Stimulated activated CD8-positive, alpha-beta memory T cell treated with anti-CD3 and anti-CD28 coated beads, Interleukin-7, amount 100 ng/mL, for 48 hours (primary cell): Measurements from ENCODE around the gene ANKRD39.
"Not testable (repeated sequence)": the region's sequence is repeated elsewhere in the genome, so short reads cannot be mapped to it uniquely, and the experiment has no call there.

Experiments
- DNase-seq, 2 donors: peaks; one replicate each; pipeline ENCODE4 v3.0.0-alpha.2; 2020; ENCODE audit warnings: low read depth in 1 of 2; ENCODE audit errors: extremely low read depth in 1 of 2

Gene ANKRD39

DNA sequence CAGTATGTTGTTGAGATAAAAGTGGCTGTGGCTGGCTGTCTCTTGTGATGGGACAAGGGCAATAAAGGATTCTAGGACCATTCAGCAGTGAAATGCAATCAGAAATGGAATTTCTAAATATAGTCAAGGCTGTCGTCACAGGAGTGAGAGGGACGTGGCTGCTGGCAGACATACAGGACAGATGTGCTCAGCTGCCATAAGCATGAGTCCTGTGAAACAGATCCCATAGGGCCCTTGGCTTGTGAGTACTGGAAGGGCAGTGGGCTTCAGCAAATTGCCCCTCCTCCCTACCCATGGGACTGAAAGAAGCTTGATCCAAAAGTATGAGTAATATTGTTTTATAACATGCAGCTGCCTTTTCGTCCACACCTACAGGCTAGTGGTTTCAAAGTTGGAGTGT, 45.9 kb downstream of the ANKRD39 start:
- no peak for DNase-seq

DNA sequence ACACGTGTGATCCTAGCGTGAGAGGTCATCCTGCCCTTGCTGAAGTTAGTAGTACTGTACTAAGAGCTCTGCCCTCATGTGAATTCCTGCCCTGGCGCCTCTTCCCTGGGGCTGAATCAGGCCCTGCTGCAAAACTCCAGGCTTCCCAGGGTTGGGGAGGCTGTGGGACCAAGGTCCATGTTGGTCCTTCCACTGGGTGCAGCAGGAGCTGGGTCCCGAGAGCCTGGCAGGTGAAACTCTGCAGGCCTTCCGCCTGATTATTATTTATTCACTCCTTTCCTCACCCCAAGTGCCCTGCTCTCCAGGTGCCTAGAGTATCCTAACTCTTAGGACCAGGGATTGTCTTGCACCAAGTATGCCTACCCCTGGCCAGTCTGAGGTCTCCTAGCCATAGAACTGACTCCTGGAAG, 47.0 kb downstream of the ANKRD39 start:
- DNase-seq = no peak

- DNase-seq = no peak
Measured at GRCh38 chr2:96809951-96810782, 47.6 kb downstream of the ANKRD39 start.

- DNase-seq = no peak
Measured at GRCh38 chr2:96809216-96809882, 48.5 kb downstream of the ANKRD39 start.

DNA sequence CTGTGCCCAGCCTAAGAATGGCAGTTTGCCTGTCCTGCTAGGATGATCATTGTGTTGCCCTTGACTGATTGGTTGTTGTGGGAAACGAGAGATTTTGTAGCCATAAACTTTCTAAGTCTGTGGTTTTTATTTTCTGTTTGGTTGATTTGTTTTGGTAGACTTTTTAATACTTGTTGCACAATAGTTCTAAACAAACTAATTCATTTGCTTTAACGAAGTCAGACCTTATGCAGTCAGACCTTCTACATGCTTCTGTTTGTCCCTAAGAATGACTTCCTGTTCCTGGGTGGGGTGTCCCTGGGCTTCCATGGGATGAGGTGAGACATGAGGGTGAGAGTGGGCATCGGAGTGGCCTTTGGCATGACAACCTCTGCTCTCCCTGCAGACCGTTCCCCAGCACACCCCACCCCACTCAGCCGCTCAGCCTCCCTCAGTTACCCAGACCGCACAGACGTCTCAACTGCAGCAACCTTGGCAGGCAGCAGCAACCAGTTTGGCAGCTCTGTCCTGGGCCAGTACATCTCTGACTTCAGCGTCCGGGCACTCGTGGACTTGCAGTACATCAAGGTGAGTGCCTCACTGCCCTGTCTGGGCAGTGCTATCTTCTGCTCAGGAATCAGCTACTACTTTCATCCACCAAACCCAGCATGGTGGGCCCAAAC, 49.5 kb downstream of the ANKRD39 start:
- no peak for DNase-seq

- DNase-seq = no peak
Measured at GRCh38 chr2:96807127-96807471, 50.7 kb downstream of the ANKRD39 start.

DNA sequence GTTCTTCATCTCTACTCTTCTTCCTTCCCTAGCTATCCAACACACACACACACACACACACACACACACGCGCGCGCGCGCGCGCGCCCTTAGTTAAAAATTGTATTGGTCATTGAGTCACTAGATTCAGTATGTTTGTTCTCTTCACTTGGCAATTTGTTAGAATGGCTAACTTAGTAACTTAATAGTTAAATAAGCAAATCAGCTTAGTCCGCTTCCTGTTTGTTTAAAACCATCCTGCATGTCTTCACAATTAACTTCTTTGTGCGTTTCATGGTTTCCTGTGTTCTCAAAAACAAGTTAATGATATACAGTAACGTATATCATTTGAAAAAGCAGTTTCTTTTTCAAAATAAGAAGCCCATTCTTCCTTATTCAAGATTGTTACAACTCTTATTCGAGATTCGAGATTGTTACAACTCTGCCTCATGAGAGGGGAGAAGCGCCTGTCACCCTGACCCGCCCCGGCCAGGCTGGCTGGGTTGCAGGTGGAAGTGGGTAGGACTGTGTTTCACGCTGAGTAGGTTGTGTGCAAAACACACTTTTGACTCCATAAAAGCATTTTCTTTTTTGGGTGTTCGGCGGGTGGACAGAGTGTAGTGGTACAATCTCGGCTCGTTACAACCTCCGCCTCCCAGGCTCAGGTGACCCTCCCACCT, 51.2 kb downstream of the ANKRD39 start:
- DNase-seq = no peak

DNA sequence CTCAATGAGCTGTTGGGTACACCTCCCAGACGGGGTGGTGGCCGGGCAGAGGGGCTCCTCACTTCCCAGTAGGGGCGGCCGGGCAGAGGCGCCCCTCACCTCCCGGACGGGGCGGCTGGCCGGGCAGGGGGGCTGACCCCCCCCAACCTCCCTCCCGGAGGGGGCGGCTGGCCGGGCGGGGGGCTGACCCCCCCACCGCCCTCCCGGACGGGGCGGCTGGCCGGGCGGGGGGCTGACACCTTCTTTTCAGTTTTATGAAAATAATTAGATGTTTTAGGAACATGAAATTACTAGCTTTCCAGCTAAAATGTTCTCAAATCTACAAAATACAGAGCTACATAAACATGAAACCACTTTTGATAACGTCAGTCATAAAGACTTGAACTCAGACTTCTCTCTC, 51.9 kb downstream of the ANKRD39 start:
- DNase-seq = not testable (repeated sequence)

GRCh38 chr2:96804986-96805385, 52.8 kb downstream of the ANKRD39 start:
- no peak for DNase-seq

DNA sequence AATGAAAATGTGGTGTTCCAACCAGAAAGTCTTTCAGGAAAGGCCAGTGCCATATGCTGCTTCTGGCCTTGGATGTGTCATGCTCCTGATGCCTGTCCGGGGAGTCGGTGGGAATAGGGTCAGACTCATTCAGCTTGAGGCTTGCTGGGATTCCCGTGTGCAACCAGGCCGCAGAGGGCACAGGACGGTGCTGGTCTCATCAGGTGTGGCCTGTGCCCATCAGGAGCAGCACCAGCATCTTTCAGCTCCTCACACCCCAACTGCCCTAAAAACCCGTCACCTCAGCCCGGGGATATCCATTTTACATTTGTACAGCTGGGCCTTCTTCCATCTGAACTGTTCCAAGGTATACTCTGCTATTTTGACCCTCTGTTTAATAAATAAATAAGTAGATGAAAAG, 55.1 kb downstream of the ANKRD39 start:
- no peak for DNase-seq

DNA sequence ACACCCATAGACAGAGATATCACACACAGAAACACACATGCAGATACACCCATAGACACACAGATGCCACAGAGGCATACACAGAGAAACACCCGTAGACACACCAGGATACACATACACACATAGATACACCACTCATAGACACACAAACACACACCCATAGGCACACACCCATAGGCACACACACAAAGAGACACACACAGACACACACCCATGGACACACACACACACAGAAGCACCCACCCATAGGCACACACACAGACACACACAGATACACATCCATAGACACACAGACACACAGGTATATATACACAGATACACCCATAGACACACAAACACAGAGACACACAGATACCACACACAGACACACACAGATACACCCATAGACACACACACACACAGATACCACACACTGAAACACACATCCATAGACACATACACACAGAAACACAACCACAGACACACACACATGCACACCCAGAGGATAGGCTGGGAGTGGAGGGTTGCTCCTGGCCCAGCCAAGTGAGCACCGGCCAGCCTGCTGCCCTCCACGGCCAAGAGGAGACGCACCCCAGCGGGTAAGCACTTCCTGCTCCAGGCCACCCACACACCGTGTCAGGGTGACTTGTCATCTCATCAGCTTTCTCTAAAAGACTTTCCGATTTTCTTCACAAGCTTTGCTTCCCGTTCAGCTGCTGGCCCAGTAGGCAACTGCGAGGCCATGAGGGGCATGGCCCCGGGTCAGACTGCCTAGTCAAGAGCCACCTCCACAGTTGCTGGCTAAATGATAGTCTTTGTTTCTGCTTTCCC, 55.8 kb downstream of the ANKRD39 start:
- DNase-seq = no peak

GRCh38 chr2:96801005-96801785, 56.6 kb downstream of the ANKRD39 start:
- DNase-seq = peak in 1 of 2 donors; percentile 42

DNA sequence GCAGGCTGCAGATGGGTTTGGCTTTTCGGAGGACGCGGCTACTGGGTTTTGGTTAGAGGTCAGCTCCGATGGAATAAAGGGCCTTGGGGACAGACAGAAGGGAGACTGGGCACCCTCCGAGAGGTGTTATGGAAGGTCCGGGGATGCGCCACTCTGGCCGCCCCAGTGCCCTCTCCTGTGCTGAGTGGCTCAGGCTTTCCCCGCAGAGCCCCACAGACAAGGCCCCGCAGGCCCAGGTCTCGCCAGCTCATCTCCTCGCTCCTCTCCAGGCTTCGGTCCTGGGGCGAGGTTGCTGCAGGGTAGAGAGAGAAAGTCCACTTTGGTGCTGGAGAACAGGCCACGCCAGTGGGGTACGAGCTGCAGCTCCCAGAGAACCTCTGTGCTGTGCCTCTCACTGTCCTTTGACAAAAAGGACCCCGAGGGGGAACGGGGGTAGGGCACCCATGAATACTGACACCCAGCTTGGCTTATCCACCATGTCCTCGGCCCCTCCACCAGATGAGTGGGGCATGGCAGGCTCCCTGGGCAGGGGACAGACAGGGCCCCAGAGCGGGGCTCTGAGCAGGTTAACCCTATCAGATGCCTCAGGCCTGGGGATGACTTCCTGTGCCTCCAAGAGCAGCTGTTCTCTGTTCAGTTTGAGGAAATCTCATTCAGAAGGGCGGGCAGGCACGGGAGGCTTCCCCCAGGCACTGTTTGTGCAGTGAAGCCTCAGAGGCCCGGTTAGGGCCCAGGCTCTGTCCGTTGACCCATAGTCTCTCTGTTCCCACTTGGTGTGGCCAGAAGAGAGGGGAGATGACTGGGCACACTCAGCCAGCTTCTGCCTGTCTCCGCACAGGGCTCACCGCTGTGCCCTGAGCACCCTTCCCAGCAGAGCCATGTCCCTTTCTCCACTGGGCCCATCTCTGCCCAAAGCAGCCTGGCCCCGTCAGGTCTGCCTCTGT, 57.5 kb downstream of the ANKRD39 start:
- DNase-seq = no peak

DNA sequence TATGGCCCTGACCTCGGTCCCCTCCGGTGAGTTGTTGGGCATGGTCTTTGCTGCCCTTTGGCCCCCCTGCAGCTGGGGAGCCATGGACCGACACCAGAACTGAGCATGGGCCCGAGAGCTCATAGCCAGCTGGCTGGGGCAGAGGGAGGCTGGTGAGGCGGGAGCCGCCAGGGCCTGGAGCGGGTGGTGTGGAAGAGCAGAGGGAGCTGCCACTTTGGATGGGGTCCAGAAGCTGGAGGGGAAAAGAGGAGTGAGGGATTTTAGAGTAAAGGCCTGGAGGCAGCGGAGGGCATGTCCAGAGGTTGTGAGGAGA, 58.2 kb downstream of the ANKRD39 start:
- DNase-seq = no peak

DNA sequence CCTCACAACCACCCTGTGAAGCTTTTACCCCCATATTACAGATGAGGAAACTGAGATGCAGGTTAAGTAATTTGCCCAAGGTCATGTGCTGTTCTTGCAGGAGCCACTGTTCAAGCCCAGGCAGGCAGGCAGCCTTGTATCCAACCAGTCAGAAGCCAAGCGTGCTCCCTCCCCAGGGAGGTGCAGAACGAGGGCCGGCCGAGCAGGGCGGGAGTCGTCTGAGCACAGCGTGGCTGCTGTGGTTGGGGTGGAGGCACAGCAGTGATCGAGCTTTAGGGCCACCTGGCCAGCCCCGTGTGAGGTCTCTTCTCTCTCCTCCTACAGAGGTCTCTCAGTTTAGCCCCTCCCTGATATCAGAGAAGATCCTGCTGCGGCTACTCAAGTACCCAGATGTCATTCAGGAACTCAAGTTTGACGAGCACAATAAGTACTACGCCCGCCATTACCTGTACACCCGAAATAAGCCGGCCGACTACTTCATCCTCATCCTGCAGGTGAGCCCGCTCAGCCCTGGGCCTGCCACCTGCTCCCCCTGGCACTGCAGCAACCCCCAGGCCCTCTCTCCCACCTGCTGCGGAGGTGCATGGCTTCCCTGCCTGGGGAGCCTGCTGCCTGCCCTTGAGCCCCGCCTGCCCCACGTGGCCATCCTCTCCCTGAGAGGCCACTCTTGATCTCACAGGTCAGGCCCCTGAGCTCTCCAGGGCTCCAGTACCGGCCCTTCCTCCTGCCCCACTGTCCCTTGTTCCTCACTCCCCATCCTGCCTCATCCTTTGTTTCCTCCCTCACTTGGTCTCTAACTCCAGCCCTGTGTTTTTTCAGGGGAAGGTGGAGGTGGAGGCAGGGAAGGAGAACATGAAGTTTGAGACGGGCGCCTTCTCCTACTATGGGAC, 58.8 kb downstream of the ANKRD39 start:
- DNase-seq = no peak
